Muscle layer of colon (tissue), 2 donors: Measurements from ENCODE around the gene TMC6.

ENCODE experiments used
- H3K27ac ChIP-seq: one replicate; pipeline ENCODE4 v1.7.0; 2013; ENCODE audit warnings: low read depth, mild to moderate bottlenecking, low read length, moderate library complexity
- H3K27me3 ChIP-seq, 2 donors: one replicate each; pipeline ENCODE4 v1.7.0; 2013; ENCODE audit warnings: low read length in 2 of 2, mild to moderate bottlenecking in 2 of 2; ENCODE audit not compliant: insufficient read depth in 2 of 2, control insufficient read depth in 1 of 2
- H3K36me3 ChIP-seq: one replicate; pipeline ENCODE4 v1.7.0; 2013; ENCODE audit warnings: mild to moderate bottlenecking, low read length; ENCODE audit not compliant: insufficient read depth
- H3K4me1 ChIP-seq: one replicate; pipeline ENCODE4 v1.7.0; 2013; ENCODE audit warnings: mild to moderate bottlenecking, low read length; ENCODE audit not compliant: insufficient read depth
- H3K4me3 ChIP-seq, 2 donors: one replicate each; pipeline ENCODE4 v1.7.0; 2013; ENCODE audit warnings: low read length in 2 of 2, low read depth in 1 of 2, mild to moderate bottlenecking in 1 of 2, moderate library complexity in 1 of 2
- H3K9ac ChIP-seq: one replicate; pipeline ENCODE4 v1.7.0; 2013; ENCODE audit warnings: low read length
- H3K9me3 ChIP-seq: one replicate; pipeline ENCODE4 v1.7.0; 2013; ENCODE audit warnings: mild to moderate bottlenecking, low read length
- donor health status: abdominal sarcoma.
- donor health status: Adenocarcinoma of cecum.

The TMC6 gene

DNA sequence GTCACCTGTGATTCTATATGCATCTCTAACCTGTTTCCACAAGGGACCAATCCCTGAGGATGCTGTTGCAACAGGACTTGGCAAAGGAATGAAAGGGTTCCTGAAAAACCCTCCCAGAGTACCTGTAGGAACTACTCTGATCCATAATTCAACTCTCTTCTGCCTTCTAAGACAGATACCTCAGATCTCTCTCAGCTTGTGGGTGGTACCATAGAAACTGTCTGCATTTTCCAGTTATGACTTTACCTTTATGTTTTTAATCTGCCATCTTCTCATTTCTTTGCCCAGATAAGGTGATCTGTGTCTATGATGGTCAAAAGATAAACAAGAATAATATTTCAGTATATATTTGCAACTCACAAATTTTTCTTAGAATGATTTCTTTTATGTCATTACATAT is 65.1 kb downstream of the TMC6 start:
- Histone ChIP-seq H3K9me3 (no peaks in the 10 kb centered on the region), H3K4me3 (no peak overlapping the region), H3K27me3 (no peaks in the 10 kb centered on the region), H3K27ac (no peak overlapping the region), H3K9ac (no peak overlapping the region), H3K36me3 (peaks cover 29% of the 10 kb centered on the region), H3K4me1 (peaks cover 2% of the 10 kb centered on the region)

DNA sequence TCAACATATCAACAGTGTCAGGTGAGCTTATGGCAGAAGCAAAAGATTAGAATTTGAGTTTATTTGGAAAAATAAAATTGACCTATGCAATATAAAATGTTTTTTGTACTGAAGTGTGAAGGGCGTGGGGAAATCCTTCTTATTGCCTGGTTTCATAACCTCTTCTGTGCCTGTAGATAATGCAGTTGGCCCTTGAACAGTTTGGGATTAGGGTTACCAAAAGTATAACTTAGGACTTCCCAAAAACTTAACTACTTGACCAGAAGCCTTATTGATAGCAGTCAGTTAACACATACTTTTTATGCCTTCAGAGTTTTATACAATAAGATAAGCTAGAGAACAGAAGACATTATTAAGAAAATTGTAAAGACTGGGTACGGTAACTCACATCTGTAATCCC is 66.0 kb downstream of the TMC6 start:
- Histone ChIP-seq H3K36me3 (peaks cover 21% of the 10 kb centered on the region), H3K4me3 (no peak overlapping the region), H3K27me3 (no peaks in the 10 kb centered on the region), H3K27ac (no peak overlapping the region), H3K9ac (no peak overlapping the region), H3K9me3 (no peaks in the 10 kb centered on the region), H3K4me1 (peaks cover 11% of the 10 kb centered on the region)
